ENCODE measurements around the gene IFT172. TPM values are rescaled to one million over a fixed set of nuclear protein-coding genes. Genes with fewer than 3 reads are reported as not detected.
A peak's percentile ranks its signal among the peaks of the same experiment; 100 is the strongest.

Gene IFT172
- total and polyA plus RNA-seq, 2 donors (not counting 1 experiment from before 2014, with no cell fraction given): 21.4 to 33.3 TPM

GRCh38 chr2:27409321-27410073 lies 80.0 kb downstream of the IFT172 start, which contains the start of gene PPM1G:
Gene PPM1G (minus strand): TSS chr2:27409591. CDS start chr2:27409422, 169 bp downstream.
- Histone ChIP-seq H3K36me3 (replicated peaks in 1 of 2; ENCODE audit: control extremely low read depth in 1 of 2, control insufficient read depth in 1 of 2, extremely low read depth in 1 of 2, insufficient read depth in 2 of 2, low read length in 1 of 2) (peaks cover 0 to 7% of the 10 kb centered on the region in 2 experiments), H3K4me2 (replicated peaks; ENCODE audit: low read depth, low read length, poor library complexity, severe bottlenecking) (peak within 1 kb of the TSS; percentile 78), H4K20me1 (ENCODE audit: control insufficient read depth, insufficient read depth, low read length, poor library complexity, severe bottlenecking) (peaks cover 12% of the 10 kb centered on the region), H3K9me3 (ENCODE audit: control extremely low read depth in 1 of 3, control insufficient read depth in 2 of 3, insufficient read depth in 1 of 3, low read length in 2 of 3) (no peaks in the 10 kb centered on the region), H3K27me3 (replicated peaks in 1 of 4; ENCODE audit: control extremely low read depth in 1 of 4, control insufficient read depth in 3 of 4, insufficient read depth in 4 of 4, low read length in 3 of 4) (no peaks in the 10 kb centered on the region), H2AFZ (ENCODE audit: insufficient read depth, low read depth, low read length, poor library complexity, severe bottlenecking) (peak within 1 kb of the TSS; percentile 88), H3K9ac (ENCODE audit: low read length) (peak within 1 kb of the TSS; percentile 97), H3K4me1 (ENCODE audit: control insufficient read depth in 2 of 2, insufficient read depth in 2 of 2, low read length in 2 of 2) (peaks cover 15 to 20% of the 10 kb centered on the region in 2 donors), H3K27ac (ENCODE audit: low read length in 2 of 2) (peak within 1 kb of the TSS; percentile 76 to 77), H3K4me3 (ENCODE audit: control extremely low read depth in 1 of 5, extremely low read depth in 1 of 5, insufficient read depth in 1 of 5, low read depth in 2 of 5, low read length in 4 of 5) (peak within 1 kb of the TSS; percentile 28 to 96 (median 95)), H3K79me2 (ENCODE audit: control insufficient read depth, insufficient read depth, low read length) (peaks cover 54% of the 10 kb centered on the region)
- Mint-ChIP-seq H3K9me3 (ENCODE audit: insufficient read depth) (no peaks in the 10 kb centered on the region), H3K4me3 (peak within 1 kb of the TSS; percentile 87), H3K27me3 (peaks cover 13% of the 10 kb centered on the region), H3K27ac (peak within 1 kb of the TSS; percentile 90), H3K4me1 (peaks cover 26% of the 10 kb centered on the region)
- 2% methylated on average over 82 of the region's 82 CpGs for WGBS (ENCODE audit: insufficient coverage)
- intact Hi-C loops (cut with micrococcal nuclease): loop anchor here (1.0 to 10.0 kb wide), 10 partner anchors 19 to 254 kb away; partner anchors contain the start of genes ATRAID, CAD, CCDC121 and EIF2B4
- CTCF ChIA-PET: interaction anchor here (1.0 to 2.6 kb wide), 7 partner anchors 16 to 53 kb away, joined by 3 to 31 read pairs (median 4); partner anchors contain the start of genes GTF3C2, NRBP1 and ZNF513
- ATAC-seq (ENCODE audit: low read depth): peak; percentile 97
- DNase-seq: peak; percentile 96
- POLR2A ChIA-PET: interaction anchor here (0.5 to 2.1 kb wide), 8 partner anchors 14 to 222 kb away, joined by 3 to 28 read pairs (median 5); partner anchors contain the start of genes CCDC121, EIF2B4, GPN1 and NRBP1
- no peak for TF ChIP-seq EZH2 (IDR thresholded peaks at IDR 0.05; ENCODE audit: borderline replicate concordance, insufficient read depth, low read depth, low read length, poor library complexity, severe bottlenecking)
- no peak for TF ChIP-seq CTCF (IDR thresholded peaks at IDR 0.05)

Data from B cell (primary cell).